GM12875 (cell line): Measurements from ENCODE around the gene HAP1.

Source experiments
- H3K4me3 ChIP-seq: one replicate; pipeline ENCODE4 v1.5.1; 2011; ENCODE audit warnings: low read depth, low read length, control low read depth
- CTCF ChIP-seq: IDR thresholded peaks from 2 replicates; pipeline ENCODE4 v1.5.1; 2011; ENCODE audit warnings: low read depth, mild to moderate bottlenecking, control low read depth, inconsistent platforms, low read length, moderate library complexity, borderline replicate concordance; ENCODE audit not compliant: insufficient read depth

HAP1 gene

GRCh38 chr17:41762391-41762790, 27.9 kb upstream of the HAP1 start:
- no peak for TF ChIP-seq CTCF
- H3K4me3 ChIP-seq: no peak overlapping the region

- TF ChIP-seq CTCF: no peak
- H3K4me3 ChIP-seq: no peak overlapping the region
Measured at GRCh38 chr17:41760878-41761277, 26.4 kb upstream of the HAP1 start.

GRCh38 chr17:41758601-41759000, 24.2 kb upstream of the HAP1 start:
- H3K4me3 ChIP-seq: no peak overlapping the region
- TF ChIP-seq CTCF: no peak

- no peak overlapping the region for H3K4me3 ChIP-seq
- no peak for TF ChIP-seq CTCF
Measured at GRCh38 chr17:41754066-41754465, 19.6 kb upstream of the HAP1 start.

- no peak overlapping the region for H3K4me3 ChIP-seq
Measured at GRCh38 chr17:41751288-41751687, 16.8 kb upstream of the HAP1 start.

GRCh38 chr17:41750862-41751261, 16.4 kb upstream of the HAP1 start:
- H3K4me3 ChIP-seq: no peak overlapping the region
- TF ChIP-seq CTCF: no peak

More at GRCh38 chr17:41751288-41751687, 16.8 kb upstream of the HAP1 start:
- no peak for TF ChIP-seq CTCF

- no peak overlapping the region for H3K4me3 ChIP-seq
- TF ChIP-seq CTCF: no peak
Measured at GRCh38 chr17:41748275-41748674, 13.8 kb upstream of the HAP1 start.
